DND-41 (cell line): ENCODE measurements around the gene AFF3.

Experiments
- EZH2 ChIP-seq: IDR thresholded peaks from 3 replicates; pipeline ENCODE4 v1.6.1; 2012; ENCODE audit warnings: borderline replicate concordance, low read depth, mild to moderate bottlenecking, moderate library complexity, low read length, inconsistent platforms; ENCODE audit not compliant: severe bottlenecking
- TF ChIP-seq, protein P1 (sequence below): IDR thresholded peaks from 2 replicates; pipeline ENCODE4 v1.5.1; 2012; ENCODE audit warnings: borderline replicate concordance, low read length, moderate library complexity, mild to moderate bottlenecking; ENCODE audit not compliant: poor library complexity, severe bottlenecking; ENCODE audit errors: extremely low read depth

DNA sequence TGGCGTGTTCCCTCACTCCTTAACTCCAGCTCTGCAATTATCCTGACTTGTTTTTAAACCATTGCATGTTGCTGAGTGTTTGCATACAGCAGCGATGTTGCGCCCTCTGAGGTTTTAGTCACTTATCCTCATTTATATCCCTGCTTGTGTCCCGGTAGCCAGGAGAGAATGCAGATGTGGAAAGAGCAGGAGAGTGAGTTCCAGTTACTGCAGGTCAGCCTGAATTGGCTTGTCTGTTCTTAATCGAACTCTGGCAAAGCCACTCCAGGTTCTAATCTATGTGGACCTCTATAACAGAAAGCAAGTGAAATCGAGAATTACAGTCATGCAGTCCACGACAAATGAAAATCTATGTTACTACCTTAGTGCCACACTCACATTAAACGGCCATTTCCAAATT is 357.4 kb downstream of the AFF3 start:
- TF ChIP-seq EZH2 = no peak
- TF ChIP-seq, protein P1, sequence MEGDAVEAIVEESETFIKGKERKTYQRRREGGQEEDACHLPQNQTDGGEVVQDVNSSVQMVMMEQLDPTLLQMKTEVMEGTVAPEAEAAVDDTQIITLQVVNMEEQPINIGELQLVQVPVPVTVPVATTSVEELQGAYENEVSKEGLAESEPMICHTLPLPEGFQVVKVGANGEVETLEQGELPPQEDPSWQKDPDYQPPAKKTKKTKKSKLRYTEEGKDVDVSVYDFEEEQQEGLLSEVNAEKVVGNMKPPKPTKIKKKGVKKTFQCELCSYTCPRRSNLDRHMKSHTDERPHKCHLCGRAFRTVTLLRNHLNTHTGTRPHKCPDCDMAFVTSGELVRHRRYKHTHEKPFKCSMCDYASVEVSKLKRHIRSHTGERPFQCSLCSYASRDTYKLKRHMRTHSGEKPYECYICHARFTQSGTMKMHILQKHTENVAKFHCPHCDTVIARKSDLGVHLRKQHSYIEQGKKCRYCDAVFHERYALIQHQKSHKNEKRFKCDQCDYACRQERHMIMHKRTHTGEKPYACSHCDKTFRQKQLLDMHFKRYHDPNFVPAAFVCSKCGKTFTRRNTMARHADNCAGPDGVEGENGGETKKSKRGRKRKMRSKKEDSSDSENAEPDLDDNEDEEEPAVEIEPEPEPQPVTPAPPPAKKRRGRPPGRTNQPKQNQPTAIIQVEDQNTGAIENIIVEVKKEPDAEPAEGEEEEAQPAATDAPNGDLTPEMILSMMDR = no peak
